Measurements from ENCODE around the gene WNT7A.

WNT7A gene

GRCh38 chr3:13846716-13847570, 32.9 kb downstream of the WNT7A start:
- no peak overlapping the region for H3K27ac ChIP-seq
- TF ChIP-seq CTCF (conservative IDR thresholded peaks at IDR 0.05) = no peak

GRCh38 chr3:13846238-13846637, 33.6 kb downstream of the WNT7A start:
- TF ChIP-seq CTCF (conservative IDR thresholded peaks at IDR 0.05) = no peak
- no peak overlapping the region for H3K27ac ChIP-seq

GRCh38 chr3:13845806-13846205, 34.1 kb downstream of the WNT7A start:
- no peak overlapping the region for H3K27ac ChIP-seq

GRCh38 chr3:13844911-13845310, 35.0 kb downstream of the WNT7A start:
- no peak overlapping the region for H3K27ac ChIP-seq
- no peak for TF ChIP-seq CTCF (conservative IDR thresholded peaks at IDR 0.05)

More at GRCh38 chr3:13845806-13846205, 34.1 kb downstream of the WNT7A start:
- no peak for TF ChIP-seq CTCF (conservative IDR thresholded peaks at IDR 0.05)

- no peak for TF ChIP-seq CTCF (conservative IDR thresholded peaks at IDR 0.05)
- no peak overlapping the region for H3K27ac ChIP-seq
These were observed 35.6 kb downstream of the WNT7A start for GRCh38 chr3:13844286-13844685.

GRCh38 chr3:13843351-13843750, 36.5 kb downstream of the WNT7A start:
- no peak overlapping the region for H3K27ac ChIP-seq
- TF ChIP-seq CTCF (conservative IDR thresholded peaks at IDR 0.05) = no peak

- no peak for TF ChIP-seq CTCF (conservative IDR thresholded peaks at IDR 0.05)
- no peak overlapping the region for H3K27ac ChIP-seq
These were observed 37.6 kb downstream of the WNT7A start for GRCh38 chr3:13842226-13842625.

All from VCaP (cell line).